ENCODE data around the gene GPD2.

Gene GPD2

DNA sequence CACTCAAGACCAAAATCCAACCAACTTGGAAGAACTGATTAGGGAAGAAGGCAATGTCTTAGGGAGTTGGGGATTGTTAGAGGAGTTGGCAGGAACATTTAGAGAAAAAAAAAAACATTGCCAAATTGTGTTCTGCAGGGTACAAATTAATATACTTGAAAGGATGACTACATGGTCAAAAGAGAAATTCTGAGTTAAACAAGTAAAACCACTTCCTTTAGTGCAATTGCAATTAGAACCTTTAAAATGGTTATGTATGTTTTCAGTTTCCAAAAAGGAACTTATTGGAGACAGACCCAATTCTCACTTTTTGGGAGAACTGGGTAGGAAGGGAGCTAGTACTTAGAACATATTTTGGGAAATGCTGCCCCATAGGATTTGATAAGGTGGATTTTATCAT lies 137.9 kb downstream of the GPD2 start (continued):
- TF ChIP-seq, protein P1, sequence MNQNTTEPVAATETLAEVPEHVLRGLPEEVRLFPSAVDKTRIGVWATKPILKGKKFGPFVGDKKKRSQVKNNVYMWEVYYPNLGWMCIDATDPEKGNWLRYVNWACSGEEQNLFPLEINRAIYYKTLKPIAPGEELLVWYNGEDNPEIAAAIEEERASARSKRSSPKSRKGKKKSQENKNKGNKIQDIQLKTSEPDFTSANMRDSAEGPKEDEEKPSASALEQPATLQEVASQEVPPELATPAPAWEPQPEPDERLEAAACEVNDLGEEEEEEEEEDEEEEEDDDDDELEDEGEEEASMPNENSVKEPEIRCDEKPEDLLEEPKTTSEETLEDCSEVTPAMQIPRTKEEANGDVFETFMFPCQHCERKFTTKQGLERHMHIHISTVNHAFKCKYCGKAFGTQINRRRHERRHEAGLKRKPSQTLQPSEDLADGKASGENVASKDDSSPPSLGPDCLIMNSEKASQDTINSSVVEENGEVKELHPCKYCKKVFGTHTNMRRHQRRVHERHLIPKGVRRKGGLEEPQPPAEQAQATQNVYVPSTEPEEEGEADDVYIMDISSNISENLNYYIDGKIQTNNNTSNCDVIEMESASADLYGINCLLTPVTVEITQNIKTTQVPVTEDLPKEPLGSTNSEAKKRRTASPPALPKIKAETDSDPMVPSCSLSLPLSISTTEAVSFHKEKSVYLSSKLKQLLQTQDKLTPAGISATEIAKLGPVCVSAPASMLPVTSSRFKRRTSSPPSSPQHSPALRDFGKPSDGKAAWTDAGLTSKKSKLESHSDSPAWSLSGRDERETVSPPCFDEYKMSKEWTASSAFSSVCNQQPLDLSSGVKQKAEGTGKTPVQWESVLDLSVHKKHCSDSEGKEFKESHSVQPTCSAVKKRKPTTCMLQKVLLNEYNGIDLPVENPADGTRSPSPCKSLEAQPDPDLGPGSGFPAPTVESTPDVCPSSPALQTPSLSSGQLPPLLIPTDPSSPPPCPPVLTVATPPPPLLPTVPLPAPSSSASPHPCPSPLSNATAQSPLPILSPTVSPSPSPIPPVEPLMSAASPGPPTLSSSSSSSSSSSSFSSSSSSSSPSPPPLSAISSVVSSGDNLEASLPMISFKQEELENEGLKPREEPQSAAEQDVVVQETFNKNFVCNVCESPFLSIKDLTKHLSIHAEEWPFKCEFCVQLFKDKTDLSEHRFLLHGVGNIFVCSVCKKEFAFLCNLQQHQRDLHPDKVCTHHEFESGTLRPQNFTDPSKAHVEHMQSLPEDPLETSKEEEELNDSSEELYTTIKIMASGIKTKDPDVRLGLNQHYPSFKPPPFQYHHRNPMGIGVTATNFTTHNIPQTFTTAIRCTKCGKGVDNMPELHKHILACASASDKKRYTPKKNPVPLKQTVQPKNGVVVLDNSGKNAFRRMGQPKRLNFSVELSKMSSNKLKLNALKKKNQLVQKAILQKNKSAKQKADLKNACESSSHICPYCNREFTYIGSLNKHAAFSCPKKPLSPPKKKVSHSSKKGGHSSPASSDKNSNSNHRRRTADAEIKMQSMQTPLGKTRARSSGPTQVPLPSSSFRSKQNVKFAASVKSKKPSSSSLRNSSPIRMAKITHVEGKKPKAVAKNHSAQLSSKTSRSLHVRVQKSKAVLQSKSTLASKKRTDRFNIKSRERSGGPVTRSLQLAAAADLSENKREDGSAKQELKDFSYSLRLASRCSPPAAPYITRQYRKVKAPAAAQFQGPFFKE (tag by site-specific recombination; IDR thresholded peaks at IDR 0.05; ENCODE audit: borderline replicate concordance): no peak
- TF ChIP-seq ZNF221 (tag by site-specific recombination; IDR thresholded peaks at IDR 0.05; ENCODE audit: borderline replicate concordance): no peak
- TF ChIP-seq ZNF155 (tag by site-specific recombination; IDR thresholded peaks at IDR 0.05): no peak
- TF ChIP-seq ZFP3 (tag by site-specific recombination; IDR thresholded peaks at IDR 0.05; ENCODE audit: low read depth): no peak
- no peak for TF ChIP-seq ZNF140 (tag by site-specific recombination; IDR thresholded peaks at IDR 0.05)
- TF ChIP-seq ZNF239 (tag by site-specific recombination; IDR thresholded peaks at IDR 0.05): no peak
- TF ChIP-seq, protein P2, sequence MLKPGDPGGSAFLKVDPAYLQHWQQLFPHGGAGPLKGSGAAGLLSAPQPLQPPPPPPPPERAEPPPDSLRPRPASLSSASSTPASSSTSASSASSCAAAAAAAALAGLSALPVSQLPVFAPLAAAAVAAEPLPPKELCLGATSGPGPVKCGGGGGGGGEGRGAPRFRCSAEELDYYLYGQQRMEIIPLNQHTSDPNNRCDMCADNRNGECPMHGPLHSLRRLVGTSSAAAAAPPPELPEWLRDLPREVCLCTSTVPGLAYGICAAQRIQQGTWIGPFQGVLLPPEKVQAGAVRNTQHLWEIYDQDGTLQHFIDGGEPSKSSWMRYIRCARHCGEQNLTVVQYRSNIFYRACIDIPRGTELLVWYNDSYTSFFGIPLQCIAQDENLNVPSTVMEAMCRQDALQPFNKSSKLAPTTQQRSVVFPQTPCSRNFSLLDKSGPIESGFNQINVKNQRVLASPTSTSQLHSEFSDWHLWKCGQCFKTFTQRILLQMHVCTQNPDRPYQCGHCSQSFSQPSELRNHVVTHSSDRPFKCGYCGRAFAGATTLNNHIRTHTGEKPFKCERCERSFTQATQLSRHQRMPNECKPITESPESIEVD (tag by site-specific recombination; IDR thresholded peaks at IDR 0.05): no peak
- TF ChIP-seq, protein P3, sequence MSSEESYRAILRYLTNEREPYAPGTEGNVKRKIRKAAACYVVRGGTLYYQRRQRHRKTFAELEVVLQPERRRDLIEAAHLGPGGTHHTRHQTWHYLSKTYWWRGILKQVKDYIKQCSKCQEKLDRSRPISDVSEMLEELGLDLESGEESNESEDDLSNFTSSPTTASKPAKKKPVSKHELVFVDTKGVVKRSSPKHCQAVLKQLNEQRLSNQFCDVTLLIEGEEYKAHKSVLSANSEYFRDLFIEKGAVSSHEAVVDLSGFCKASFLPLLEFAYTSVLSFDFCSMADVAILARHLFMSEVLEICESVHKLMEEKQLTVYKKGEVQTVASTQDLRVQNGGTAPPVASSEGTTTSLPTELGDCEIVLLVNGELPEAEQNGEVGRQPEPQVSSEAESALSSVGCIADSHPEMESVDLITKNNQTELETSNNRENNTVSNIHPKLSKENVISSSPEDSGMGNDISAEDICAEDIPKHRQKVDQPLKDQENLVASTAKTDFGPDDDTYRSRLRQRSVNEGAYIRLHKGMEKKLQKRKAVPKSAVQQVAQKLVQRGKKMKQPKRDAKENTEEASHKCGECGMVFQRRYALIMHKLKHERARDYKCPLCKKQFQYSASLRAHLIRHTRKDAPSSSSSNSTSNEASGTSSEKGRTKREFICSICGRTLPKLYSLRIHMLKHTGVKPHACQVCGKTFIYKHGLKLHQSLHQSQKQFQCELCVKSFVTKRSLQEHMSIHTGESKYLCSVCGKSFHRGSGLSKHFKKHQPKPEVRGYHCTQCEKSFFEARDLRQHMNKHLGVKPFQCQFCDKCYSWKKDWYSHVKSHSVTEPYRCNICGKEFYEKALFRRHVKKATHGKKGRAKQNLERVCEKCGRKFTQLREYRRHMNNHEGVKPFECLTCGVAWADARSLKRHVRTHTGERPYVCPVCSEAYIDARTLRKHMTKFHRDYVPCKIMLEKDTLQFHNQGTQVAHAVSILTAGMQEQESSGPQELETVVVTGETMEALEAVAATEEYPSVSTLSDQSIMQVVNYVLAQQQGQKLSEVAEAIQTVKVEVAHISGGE (tag by site-specific recombination; conservative IDR thresholded peaks at IDR 0.05; ENCODE audit: low read depth): no peak
- TF ChIP-seq, protein P4, sequence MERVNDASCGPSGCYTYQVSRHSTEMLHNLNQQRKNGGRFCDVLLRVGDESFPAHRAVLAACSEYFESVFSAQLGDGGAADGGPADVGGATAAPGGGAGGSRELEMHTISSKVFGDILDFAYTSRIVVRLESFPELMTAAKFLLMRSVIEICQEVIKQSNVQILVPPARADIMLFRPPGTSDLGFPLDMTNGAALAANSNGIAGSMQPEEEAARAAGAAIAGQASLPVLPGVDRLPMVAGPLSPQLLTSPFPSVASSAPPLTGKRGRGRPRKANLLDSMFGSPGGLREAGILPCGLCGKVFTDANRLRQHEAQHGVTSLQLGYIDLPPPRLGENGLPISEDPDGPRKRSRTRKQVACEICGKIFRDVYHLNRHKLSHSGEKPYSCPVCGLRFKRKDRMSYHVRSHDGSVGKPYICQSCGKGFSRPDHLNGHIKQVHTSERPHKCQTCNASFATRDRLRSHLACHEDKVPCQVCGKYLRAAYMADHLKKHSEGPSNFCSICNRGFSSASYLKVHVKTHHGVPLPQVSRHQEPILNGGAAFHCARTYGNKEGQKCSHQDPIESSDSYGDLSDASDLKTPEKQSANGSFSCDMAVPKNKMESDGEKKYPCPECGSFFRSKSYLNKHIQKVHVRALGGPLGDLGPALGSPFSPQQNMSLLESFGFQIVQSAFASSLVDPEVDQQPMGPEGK (tag by site-specific recombination; IDR thresholded peaks at IDR 0.05): no peak
- no peak for TF ChIP-seq ZNF169 (tag by site-specific recombination; IDR thresholded peaks at IDR 0.05)
- no peak for TF ChIP-seq YY1 (tag by site-specific recombination; IDR thresholded peaks at IDR 0.05)
- no peak for TF ChIP-seq ZNF266 (tag by site-specific recombination; IDR thresholded peaks at IDR 0.05; ENCODE audit: low read depth)
- TF ChIP-seq ZNF394 (tag by site-specific recombination; IDR thresholded peaks at IDR 0.05; ENCODE audit: borderline replicate concordance): no peak
- no peak for TF ChIP-seq ZNF138 (tag by site-specific recombination; IDR thresholded peaks at IDR 0.05; ENCODE audit: borderline replicate concordance)
- TF ChIP-seq, protein P5, sequence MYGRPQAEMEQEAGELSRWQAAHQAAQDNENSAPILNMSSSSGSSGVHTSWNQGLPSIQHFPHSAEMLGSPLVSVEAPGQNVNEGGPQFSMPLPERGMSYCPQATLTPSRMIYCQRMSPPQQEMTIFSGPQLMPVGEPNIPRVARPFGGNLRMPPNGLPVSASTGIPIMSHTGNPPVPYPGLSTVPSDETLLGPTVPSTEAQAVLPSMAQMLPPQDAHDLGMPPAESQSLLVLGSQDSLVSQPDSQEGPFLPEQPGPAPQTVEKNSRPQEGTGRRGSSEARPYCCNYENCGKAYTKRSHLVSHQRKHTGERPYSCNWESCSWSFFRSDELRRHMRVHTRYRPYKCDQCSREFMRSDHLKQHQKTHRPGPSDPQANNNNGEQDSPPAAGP (tag by site-specific recombination; IDR thresholded peaks at IDR 0.05): no peak
- no peak for TF ChIP-seq ZNF600 (tag by site-specific recombination; IDR thresholded peaks at IDR 0.05)
